GM12878 (cell line): ENCODE measurements around the gene MXD1. TPM values are rescaled to one million over a fixed set of nuclear protein-coding genes. Genes with fewer than 3 reads are reported as not detected.

Experiments used
- CREM ChIP-seq: IDR thresholded peaks from 2 replicates; pipeline ENCODE4 v1.6.1; 2014; ENCODE audit warnings: antibody characterized with exemption, low read depth
- EP300 ChIP-seq, 2 experiments: fragments of 150-350 bp in 1 of 2; IDR thresholded peaks; 2 replicates each; pipeline ENCODE4 v1.6.1; 2011 to 2012; ENCODE audit warnings: low read depth in 2 of 2, low read length in 2 of 2, borderline replicate concordance in 1 of 2, improper control_type of control experiment in 1 of 2, inconsistent platforms in 1 of 2; ENCODE audit not compliant: control insufficient read depth in 1 of 2
- FOS ChIP-seq: IDR thresholded peaks from 3 replicates; pipeline ENCODE4 v1.6.1; 2011; ENCODE audit warnings: borderline replicate concordance; ENCODE audit not compliant: insufficient read length; ENCODE audit errors: extremely low read depth
- IKZF1 ChIP-seq: fragments of 450-650 bp; conservative IDR thresholded peaks from 2 replicates; pipeline ENCODE4 v1.6.1; 2017; ENCODE audit warnings: antibody characterized with exemption, mild to moderate bottlenecking
- IKZF2 ChIP-seq, 2 experiments: fragments of 450-650 bp; IDR thresholded peaks; 2 replicates each; pipeline ENCODE4 v1.6.1; 2017; ENCODE audit warnings: mild to moderate bottlenecking in 2 of 2, moderate library complexity in 2 of 2
- KAT2A ChIP-seq: conservative IDR thresholded peaks from 2 replicates; pipeline ENCODE4 v1.6.1; 2011; ENCODE audit warnings: low read depth, low read length; ENCODE audit not compliant: control insufficient read depth
- NR2C1 ChIP-seq: fragments of 450-650 bp; IDR thresholded peaks from 2 replicates; pipeline ENCODE4 v1.6.1; 2017; ENCODE audit warnings: antibody characterized with exemption, mild to moderate bottlenecking, moderate library complexity
- NR2F1 ChIP-seq: fragments of 450-650 bp; conservative IDR thresholded peaks from 2 replicates; pipeline ENCODE4 v1.6.1; 2017; ENCODE audit warnings: mild to moderate bottlenecking
- PAX8 ChIP-seq: fragments of 450-650 bp; IDR thresholded peaks from 2 replicates; pipeline ENCODE4 v1.6.1; 2017; ENCODE audit warnings: mild to moderate bottlenecking, moderate library complexity
- POLR2AphosphoS2 ChIP-seq: IDR thresholded peaks from 2 replicates; pipeline ENCODE4 v1.6.1; 2011; ENCODE audit warnings: low read depth, mild to moderate bottlenecking, low read length, improper control_type of control experiment, moderate library complexity
- POLR2AphosphoS5 ChIP-seq: IDR thresholded peaks from 2 replicates; pipeline ENCODE4 v1.6.1; 2011; ENCODE audit warnings: mild to moderate bottlenecking, low read length, inconsistent platforms
- SIX5 ChIP-seq: IDR thresholded peaks from 2 replicates; pipeline ENCODE4 v1.6.1; 2011; ENCODE audit warnings: mild to moderate bottlenecking, low read depth, low read length, moderate library complexity; ENCODE audit not compliant: severe bottlenecking
- SPI1 ChIP-seq: IDR thresholded peaks from 2 replicates; pipeline ENCODE4 v1.6.1; 2011; ENCODE audit warnings: low read depth, mild to moderate bottlenecking, low read length, moderate library complexity, borderline replicate concordance; ENCODE audit not compliant: insufficient read depth
- TARDBP ChIP-seq: IDR thresholded peaks from 2 replicates; pipeline ENCODE4 v1.6.1; 2016; ENCODE audit warnings: borderline replicate concordance
- YY1 ChIP-seq: IDR thresholded peaks from 2 replicates; pipeline ENCODE4 v1.6.1; 2011; ENCODE audit warnings: low read depth, mild to moderate bottlenecking, low read length
- ZBTB33 ChIP-seq: fragments of 450-650 bp; IDR thresholded peaks from 2 replicates; pipeline ENCODE4 v1.6.1; 2017; ENCODE audit warnings: mild to moderate bottlenecking
- polyA plus RNA-seq, 11 experiments: library from polyadenylated mRNA; depleted of rRNA in 4 of 11; unstranded in 6 of 11; stranded (reverse) in 5 of 11; fragments of >200 nt; fragmentation: Nextera tagmentation in 4 of 11; fragmentation: Illumina TruSeq in 1 of 11; extraction: Ambion mirVana in 4 of 11; extraction: Trizol in 1 of 11; gene quantifications; 1 replicate in 1 of 11; 2 replicates in 10 of 11; pipeline versions ENCODE4 v1.2.1 to v1.2.3, GENCODE V29; 2011 to 2016; ENCODE audit warnings: inconsistent platforms in 2 of 11, missing spikeins in 2 of 11, low read depth in 1 of 11
- total RNA-seq, 4 experiments: library from RNA; depleted of rRNA in 3 of 4; stranded (reverse); fragments of >200 nt in 3 of 4; fragmentation: Illumina TruSeq in 1 of 4; extraction: Trizol in 1 of 4; gene quantifications; 2 replicates each; pipeline versions ENCODE4 v1.2.1 to v1.2.3, GENCODE V29; 2013 to 2021
- TF ChIP-seq, protein P1 (sequence below), 3 experiments: IDR thresholded peaks in 2 of 3; conservative IDR thresholded peaks in 1 of 3; 2 replicates each; pipeline ENCODE4 v1.5.1; 2011; ENCODE audit warnings: low read depth in 3 of 3, low read length in 3 of 3, mild to moderate bottlenecking in 3 of 3, control low read depth in 2 of 3, moderate library complexity in 2 of 3, inconsistent platforms in 1 of 3, mixed read lengths in 1 of 3; ENCODE audit not compliant: control insufficient read depth in 2 of 3, insufficient read depth in 1 of 3; ENCODE audit errors: extremely low read depth in 1 of 3
- TF ChIP-seq, protein P2 (sequence below): IDR thresholded peaks from 2 replicates; pipeline ENCODE4 v1.6.1; 2012; ENCODE audit warnings: low read length, inconsistent platforms

Gene MXD1
- total and polyA plus RNA-seq, 10 of the 15 experiments (the other 5 are each of a cell fraction or from before 2014, with no cell fraction given) = 2.2 to 10.2 (median 3.3) TPM

DNA sequence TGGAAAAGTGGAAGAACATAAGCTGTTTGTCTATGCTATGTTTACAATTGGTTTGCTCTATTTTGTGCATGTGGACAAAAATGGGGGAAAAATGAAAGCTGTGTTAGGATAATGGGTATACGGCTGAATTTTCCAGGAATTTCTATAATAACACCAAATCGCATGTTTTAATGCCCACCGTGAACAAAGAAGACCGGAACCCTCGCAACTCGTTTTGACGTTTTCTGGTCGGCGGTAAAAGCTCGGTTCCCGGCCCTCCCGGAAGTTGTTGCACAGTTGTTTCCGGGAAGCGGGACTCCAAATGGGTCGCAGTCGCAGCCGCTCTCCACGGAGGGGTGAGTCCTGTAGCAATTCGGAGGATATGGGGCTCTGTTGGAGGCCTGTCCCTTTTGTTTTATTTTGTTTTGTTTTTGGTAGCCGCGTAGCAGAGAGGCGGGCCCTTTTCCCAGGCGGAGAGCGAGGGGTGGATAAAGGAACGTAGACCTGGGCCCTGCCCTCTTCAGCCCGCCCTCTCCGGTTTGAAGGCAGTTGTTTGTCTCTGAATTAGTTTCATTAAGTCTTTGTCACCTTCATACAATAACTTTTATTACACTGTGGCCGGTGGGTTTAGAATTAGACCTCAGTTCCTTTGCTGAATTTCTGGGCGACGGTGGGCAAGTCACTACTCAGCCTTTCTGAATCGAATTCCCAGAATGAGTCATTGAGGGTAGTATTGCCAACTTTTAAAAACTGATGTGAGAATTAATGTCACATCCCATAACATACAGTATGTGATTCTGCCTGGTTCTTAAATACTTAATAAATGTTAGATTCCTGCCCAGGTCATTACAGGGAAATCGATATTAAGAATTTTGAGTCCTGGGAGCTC lies 21.0 kb upstream of the MXD1 start, which contains the start of gene SNRNP27 (continued):
- TF ChIP-seq POLR2AphosphoS2 (0 out of 2 replicates have a peak, but pooled peaks have one; percentile 58), ZBTB33 (no peak), SPI1 (no peak), NR2F1 (no peak), CREM (peak; percentile 70), POLR2AphosphoS5 (peak; percentile 80), YY1 (peak; percentile 85), IKZF1 (peak; percentile 79), SIX5 (peak; percentile 61), EP300 (IDR thresholded peaks at IDR 0.05; ENCODE audit: borderline replicate concordance in 1 of 2, control insufficient read depth in 1 of 2, low read depth in 2 of 2, low read length in 2 of 2) (no peak; a peak in 1 of 4 replicates), PAX8 (no peak), IKZF2 (IDR thresholded peaks at IDR 0.05) (0 out of 4 replicates have a peak, but pooled peaks of 1 of the 2 experiments have one; percentile 7), KAT2A (no peak), FOS (no peak), NR2C1 (peak; percentile 92), TARDBP (peak; percentile 75; the same call in 1 of the 2 replicates)
- TF ChIP-seq, protein P1, sequence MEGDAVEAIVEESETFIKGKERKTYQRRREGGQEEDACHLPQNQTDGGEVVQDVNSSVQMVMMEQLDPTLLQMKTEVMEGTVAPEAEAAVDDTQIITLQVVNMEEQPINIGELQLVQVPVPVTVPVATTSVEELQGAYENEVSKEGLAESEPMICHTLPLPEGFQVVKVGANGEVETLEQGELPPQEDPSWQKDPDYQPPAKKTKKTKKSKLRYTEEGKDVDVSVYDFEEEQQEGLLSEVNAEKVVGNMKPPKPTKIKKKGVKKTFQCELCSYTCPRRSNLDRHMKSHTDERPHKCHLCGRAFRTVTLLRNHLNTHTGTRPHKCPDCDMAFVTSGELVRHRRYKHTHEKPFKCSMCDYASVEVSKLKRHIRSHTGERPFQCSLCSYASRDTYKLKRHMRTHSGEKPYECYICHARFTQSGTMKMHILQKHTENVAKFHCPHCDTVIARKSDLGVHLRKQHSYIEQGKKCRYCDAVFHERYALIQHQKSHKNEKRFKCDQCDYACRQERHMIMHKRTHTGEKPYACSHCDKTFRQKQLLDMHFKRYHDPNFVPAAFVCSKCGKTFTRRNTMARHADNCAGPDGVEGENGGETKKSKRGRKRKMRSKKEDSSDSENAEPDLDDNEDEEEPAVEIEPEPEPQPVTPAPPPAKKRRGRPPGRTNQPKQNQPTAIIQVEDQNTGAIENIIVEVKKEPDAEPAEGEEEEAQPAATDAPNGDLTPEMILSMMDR (IDR thresholded peaks at IDR 0.05 in 2 of 3, conservative IDR thresholded peaks at IDR 0.05 in 1 of 3; ENCODE audit: control insufficient read depth in 2 of 3, extremely low read depth in 1 of 3, insufficient read depth in 1 of 3, low read depth in 3 of 3, low read length in 3 of 3) = no peak
- TF ChIP-seq, protein P2, sequence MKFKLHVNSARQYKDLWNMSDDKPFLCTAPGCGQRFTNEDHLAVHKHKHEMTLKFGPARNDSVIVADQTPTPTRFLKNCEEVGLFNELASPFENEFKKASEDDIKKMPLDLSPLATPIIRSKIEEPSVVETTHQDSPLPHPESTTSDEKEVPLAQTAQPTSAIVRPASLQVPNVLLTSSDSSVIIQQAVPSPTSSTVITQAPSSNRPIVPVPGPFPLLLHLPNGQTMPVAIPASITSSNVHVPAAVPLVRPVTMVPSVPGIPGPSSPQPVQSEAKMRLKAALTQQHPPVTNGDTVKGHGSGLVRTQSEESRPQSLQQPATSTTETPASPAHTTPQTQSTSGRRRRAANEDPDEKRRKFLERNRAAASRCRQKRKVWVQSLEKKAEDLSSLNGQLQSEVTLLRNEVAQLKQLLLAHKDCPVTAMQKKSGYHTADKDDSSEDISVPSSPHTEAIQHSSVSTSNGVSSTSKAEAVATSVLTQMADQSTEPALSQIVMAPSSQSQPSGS = 0 out of 2 replicates have a peak, but pooled peaks have one; percentile 44
